Measurements from ENCODE around the gene ANKRD18A.
"Not testable (repeated sequence)": the region's sequence is repeated elsewhere in the genome, so short reads cannot be mapped to it uniquely, and the experiment has no call there.

- TF ChIP-seq POLR2A, POLR2AphosphoS5 (IDR thresholded peaks at IDR 0.05; ENCODE audit: low read depth, low read length): not testable (repeated sequence)
These were observed 36.6 kb downstream of the ANKRD18A start for GRCh38 chr9:38583765-38584164.

Data from GM12891 (cell line).